ENCODE measurements around the gene UBXN1.
"Not testable (repeated sequence)": the region's sequence is repeated elsewhere in the genome, so short reads cannot be mapped to it uniquely, and the experiment has no call there.

The UBXN1 gene

GRCh38 chr11:62705413-62705812 lies 26.5 kb upstream of the UBXN1 start:
- no peak for TF ChIP-seq Cebpa-rat (IDR thresholded peaks at IDR 0.05)
- no peaks in the 10 kb centered on the region for H3K27me3 ChIP-seq
- peak overlapping the region; percentile 88 to 100 (median 96) for H3K4me2 ChIP-seq
- H3K9me3 ChIP-seq (replicated peaks in 1 of 11): no peaks in the 10 kb centered on the region
- H3K36me3 ChIP-seq: peaks cover 19 to 62% (median 35%) of the 10 kb centered on the region in 11 experiments
- peak overlapping the region; percentile 31 to 85 (median 73); a peak in 21 of 22 replicates for H3K27ac ChIP-seq
- H3K9ac ChIP-seq: peak overlapping the region; percentile 75 to 85 (median 79)
- peaks cover 47 to 78% (median 48%) of the 10 kb centered on the region in 10 experiments for H3K4me1 ChIP-seq
- H3K4me3 ChIP-seq: peak overlapping the region; percentile 64 to 82 (median 70)
- no peaks in the 10 kb centered on the region for H4K20me1 ChIP-seq

GRCh38 chr11:62703921-62704320 lies 25.0 kb upstream of the UBXN1 start:
- not testable (repeated sequence) for H3K27me3 ChIP-seq; H4K20me1 ChIP-seq; H3K9ac ChIP-seq; H3K27ac ChIP-seq; H3K9me3 ChIP-seq (replicated peaks in 1 of 11); H3K4me3 ChIP-seq
- Histone ChIP-seq H3K4me2 (peak overlapping the region in 2 of 11 experiments; percentile 28 to 96; a peak in 3 of 22 replicates), H3K36me3 (peaks cover 24 to 71% (median 43%) of the 10 kb centered on the region in 11 experiments), H3K4me1 (peaks cover 37 to 70% (median 39%) of the 10 kb centered on the region in 10 experiments)

- TF ChIP-seq Cebpa-rat (IDR thresholded peaks at IDR 0.05): no peak
Measured at GRCh38 chr11:62702246-62702645, 23.4 kb upstream of the UBXN1 start.

GRCh38 chr11:62694455-62695167 lies 15.7 kb upstream of the UBXN1 start:
- Histone ChIP-seq H3K27ac (no peak overlapping the region), H3K36me3 (peaks cover 44 to 85% (median 59%) of the 10 kb centered on the region in 11 experiments), H3K4me3 (no peak overlapping the region), H4K20me1 (peaks cover 0 to 9% (median 0%) of the 10 kb centered on the region in 11 experiments; a peak in 1 of 22 replicates), H3K9ac (peak overlapping the region in 3 of 11 experiments; percentile 1 to 20 (median 3); a peak in 1 of 22 replicates), H3K4me2 (no peak overlapping the region), H3K9me3 (replicated peaks in 1 of 11) (no peaks in the 10 kb centered on the region), H3K27me3 (no peaks in the 10 kb centered on the region), H3K4me1 (no peaks in the 10 kb centered on the region)
- no peak for TF ChIP-seq Cebpa-rat (IDR thresholded peaks at IDR 0.05)

More at GRCh38 chr11:62702246-62702645, 23.4 kb upstream of the UBXN1 start:
- peaks cover 21 to 54% (median 22%) of the 10 kb centered on the region in 10 experiments for H3K4me1 ChIP-seq
- no peaks in the 10 kb centered on the region for H3K27me3 ChIP-seq
- H3K4me2 ChIP-seq: peak overlapping the region in 3 of 11 experiments; percentile 9 to 55 (median 29); a peak in 4 of 22 replicates
- H3K4me3 ChIP-seq: no peak overlapping the region
- no peak overlapping the region for H3K9ac ChIP-seq
- H4K20me1 ChIP-seq: no peaks in the 10 kb centered on the region
- no peaks in the 10 kb centered on the region for H3K9me3 ChIP-seq (replicated peaks in 1 of 11)
- peaks cover 24 to 71% (median 38%) of the 10 kb centered on the region in 11 experiments for H3K36me3 ChIP-seq
- H3K27ac ChIP-seq: 0 out of 22 replicates have a peak overlapping the region, but pooled peaks of 1 of the 11 experiments have one; percentile 24

- H3K4me3 ChIP-seq; H4K20me1 ChIP-seq; H3K27ac ChIP-seq; H3K9me3 ChIP-seq (replicated peaks in 1 of 11); H3K4me2 ChIP-seq; H3K27me3 ChIP-seq; H3K4me1 ChIP-seq: not testable (repeated sequence)
- H3K36me3 ChIP-seq: peaks cover 40 to 79% (median 59%) of the 10 kb centered on the region in 11 experiments
- peak overlapping the region in 1 of 11 experiments; percentile 21; a peak in 1 of 22 replicates for H3K9ac ChIP-seq
Measured at GRCh38 chr11:62693624-62694023, 14.8 kb upstream of the UBXN1 start.

- Histone ChIP-seq H4K20me1 (peaks cover 0 to 9% (median 0%) of the 10 kb centered on the region in 11 experiments; a peak in 1 of 22 replicates), H3K4me2 (no peak within 1 kb of the TSS), H3K4me3 (no peak within 1 kb of the TSS), H3K27me3 (no peaks in the 10 kb centered on the region), H3K36me3 (peaks cover 40 to 55% (median 53%) of the 10 kb centered on the region in 11 experiments), H3K4me1 (no peaks in the 10 kb centered on the region), H3K9ac (peak within 1 kb of the TSS in 6 of 11 experiments; percentile 4 to 29 (median 16); a peak in 2 of 22 replicates), H3K9me3 (replicated peaks in 1 of 11) (no peaks in the 10 kb centered on the region), H3K27ac (no peak within 1 kb of the TSS)
- TF ChIP-seq Cebpa-rat (IDR thresholded peaks at IDR 0.05): no peak
Measured at GRCh38 chr11:62689421-62690183, 10.7 kb upstream of the UBXN1 start, which contains the start of gene LRRN4CL. TSS of gene LRRN4CL (minus strand) at chr11:62689530. CDS start at chr11:62688508, 1,022 bp downstream.

GRCh38 chr11:62688491-62688890 lies 9.6 kb upstream of the UBXN1 start:
- Histone ChIP-seq H3K27ac (no peak overlapping the region), H3K27me3 (no peaks in the 10 kb centered on the region), H3K9ac (0 out of 22 replicates have a peak overlapping the region, but pooled peaks of 1 of the 11 experiments have one; percentile 16), H3K36me3 (peaks cover 38 to 44% (median 42%) of the 10 kb centered on the region in 11 experiments), H3K4me3 (no peak overlapping the region), H3K9me3 (replicated peaks in 1 of 11) (no peaks in the 10 kb centered on the region), H4K20me1 (peaks cover 0 to 9% (median 0%) of the 10 kb centered on the region in 11 experiments; a peak in 1 of 22 replicates), H3K4me2 (no peak overlapping the region), H3K4me1 (no peaks in the 10 kb centered on the region)
- no peak for TF ChIP-seq Cebpa-rat (IDR thresholded peaks at IDR 0.05)

GRCh38 chr11:62687508-62688396 lies 8.9 kb upstream of the UBXN1 start:
- Histone ChIP-seq H3K9ac (no peak overlapping the region), H3K4me1 (no peaks in the 10 kb centered on the region), H3K4me2 (no peak overlapping the region), H3K36me3 (peaks cover 31 to 37% (median 35%) of the 10 kb centered on the region in 11 experiments), H3K27ac (no peak overlapping the region), H3K4me3 (no peak overlapping the region), H3K9me3 (replicated peaks in 1 of 11) (no peaks in the 10 kb centered on the region), H3K27me3 (no peaks in the 10 kb centered on the region), H4K20me1 (peaks cover 0 to 9% (median 0%) of the 10 kb centered on the region in 11 experiments; a peak in 1 of 22 replicates)
- no peak for TF ChIP-seq Cebpa-rat (IDR thresholded peaks at IDR 0.05)

All from BLaER1 treated with 17β-estradiol and CSF1 and Interleukin-3, amounts not matched to agents 10 nM and 100 nM (cell line).